GM19239 (cell line): ENCODE results near the gene ERVMER34-1.

ENCODE experiments used
- DNase-seq: peaks from one replicate; pipeline ENCODE4 v3.0.0; 2011; ENCODE audit warnings: low spot score; ENCODE audit not compliant: insufficient read length
- FAIRE-seq: peaks from 2 replicates; lab custom pipeline; 2011; peaks lifted over from hg19 to GRCh38; lab: Jason Lieb, UNC

ERVMER34-1 gene

DNA sequence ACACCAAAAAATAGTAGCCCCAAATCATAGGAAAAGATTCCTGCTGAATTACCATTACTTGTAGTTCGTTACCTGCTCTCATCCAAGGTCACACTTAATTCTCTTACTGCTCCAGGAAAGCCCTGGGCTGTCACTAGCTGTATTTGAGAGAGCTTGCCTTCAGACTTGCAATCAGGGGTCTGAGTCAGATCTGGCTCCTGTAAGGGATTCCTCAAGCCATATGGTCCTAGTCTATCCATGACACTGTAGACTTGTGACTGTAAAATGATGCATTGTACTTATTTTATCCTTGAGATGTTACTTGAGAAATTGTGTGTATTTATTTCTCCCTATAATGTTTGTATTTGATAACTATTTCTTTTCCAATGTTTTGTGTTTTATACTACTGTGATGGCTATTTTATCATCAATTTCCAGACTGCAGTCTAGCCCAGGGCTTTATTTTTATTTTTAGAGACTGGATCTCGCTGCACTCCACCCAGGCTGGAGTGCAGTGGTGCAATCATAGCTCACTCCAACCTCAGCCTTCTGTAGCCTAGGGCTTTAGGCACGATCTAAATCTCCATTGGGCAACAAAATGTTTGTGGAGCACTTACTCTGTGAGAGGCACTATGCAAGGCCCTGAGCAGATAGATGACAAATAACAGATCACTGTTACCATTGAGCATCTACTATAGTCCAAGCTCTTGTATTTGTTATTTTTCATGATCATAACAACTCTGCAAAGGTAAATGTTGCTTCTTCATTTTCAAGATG, 24.2 kb downstream of the ERVMER34-1 start:
- FAIRE-seq = no peak
- DNase-seq = no peak

DNA sequence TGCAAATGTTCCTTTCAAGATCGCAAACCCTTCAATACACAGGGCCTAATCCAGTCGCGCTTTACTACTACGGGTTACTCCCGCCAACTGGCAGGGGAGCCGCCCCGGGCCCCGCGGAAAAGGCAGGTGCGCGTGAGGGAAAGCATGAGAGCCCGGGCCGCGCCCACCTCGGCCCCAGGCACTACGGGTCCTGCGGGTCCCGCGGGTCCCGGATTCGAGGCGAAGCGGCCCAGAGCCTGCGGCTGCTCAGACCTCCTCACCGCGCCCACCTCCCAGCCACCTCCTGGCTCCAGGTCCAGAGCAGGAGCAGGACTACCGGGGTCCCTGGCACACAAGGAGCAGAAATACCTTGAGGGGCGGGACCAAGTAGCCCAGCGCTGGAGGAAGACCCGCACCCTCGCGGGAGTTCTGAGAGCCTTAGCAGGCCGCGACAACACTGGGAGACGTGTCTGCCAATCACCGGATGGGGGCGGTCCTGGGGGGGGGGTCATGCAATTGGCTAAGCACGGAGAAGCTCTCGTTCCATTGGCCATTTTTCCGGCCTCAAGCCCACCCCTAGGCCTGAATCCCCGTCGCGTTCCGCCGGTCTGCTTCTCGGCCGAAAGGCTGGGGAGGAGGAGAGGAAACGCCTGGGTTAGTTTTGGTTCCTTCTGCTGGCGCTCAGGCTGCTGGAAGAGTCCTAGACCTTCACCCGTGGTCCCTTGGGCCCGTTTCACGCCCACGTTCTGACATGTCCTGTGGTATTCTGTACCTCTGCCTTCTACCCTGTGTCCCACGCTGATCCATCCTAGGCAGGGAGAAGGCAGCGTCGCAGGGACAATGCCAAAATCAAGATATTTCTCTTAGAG, 29.0 kb downstream of the ERVMER34-1 start:
- FAIRE-seq = peak; percentile 100
- DNase-seq = peak; percentile 70

DNA sequence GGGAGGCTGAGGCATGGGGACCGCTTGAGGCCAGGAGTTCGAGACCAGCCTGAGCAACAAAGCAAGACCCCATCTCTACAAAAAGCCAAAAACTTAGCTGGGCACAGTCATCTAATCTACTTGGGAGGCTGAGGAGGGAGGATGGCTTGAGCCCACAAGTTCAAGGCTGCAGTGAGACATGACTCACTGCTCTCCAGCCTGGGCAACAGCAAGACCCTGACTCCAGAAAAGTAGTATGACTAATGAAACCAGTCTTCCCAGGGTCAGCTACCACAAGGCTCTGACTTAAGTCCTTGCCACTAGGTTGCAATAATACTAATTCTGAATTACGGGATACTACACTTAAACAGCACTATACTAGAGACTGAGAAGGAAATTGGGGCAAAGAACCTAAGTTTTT, 33.1 kb downstream of the ERVMER34-1 start:
- no peak for FAIRE-seq

DNA sequence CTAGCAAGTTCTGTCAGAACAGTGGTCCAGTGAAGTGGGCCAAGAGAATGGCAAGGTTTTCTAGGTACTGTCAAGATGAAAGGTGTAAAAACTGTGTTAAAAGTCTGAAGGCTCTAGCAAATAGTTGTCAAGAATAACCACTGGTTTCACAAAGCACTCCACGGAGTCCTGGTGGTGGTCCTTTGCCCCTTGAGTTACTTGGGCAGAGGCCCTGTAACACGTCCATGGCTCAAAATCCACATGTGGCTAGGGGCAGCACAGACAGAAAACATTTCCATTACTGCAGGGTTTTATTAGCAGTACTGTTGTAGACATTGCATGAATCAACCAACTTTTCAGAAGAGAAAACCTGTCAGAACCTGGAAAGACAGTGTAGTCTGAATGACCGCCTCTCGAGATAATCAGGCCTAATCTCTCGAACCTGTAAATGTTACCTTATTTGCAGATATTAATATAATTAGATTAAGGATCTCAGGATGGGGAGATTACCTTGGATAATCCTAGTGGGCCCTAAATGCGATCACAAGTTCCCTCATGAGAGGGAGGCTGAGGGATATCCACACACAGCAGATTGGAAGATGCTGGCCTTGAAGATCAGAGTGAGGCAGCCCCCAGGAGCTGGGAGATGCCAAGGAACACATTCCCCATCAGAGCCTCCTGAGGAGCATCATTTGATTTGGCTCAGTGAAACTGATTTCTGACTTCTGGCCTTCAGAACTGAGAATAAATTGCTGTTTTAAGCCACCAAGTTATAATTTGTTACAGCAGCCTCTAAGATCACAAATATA, 34.7 kb downstream of the ERVMER34-1 start:
- no peak for DNase-seq
- FAIRE-seq = no peak

More for the DNA sequence above, 33.1 kb downstream of the ERVMER34-1 start:
- no peak for DNase-seq

DNA sequence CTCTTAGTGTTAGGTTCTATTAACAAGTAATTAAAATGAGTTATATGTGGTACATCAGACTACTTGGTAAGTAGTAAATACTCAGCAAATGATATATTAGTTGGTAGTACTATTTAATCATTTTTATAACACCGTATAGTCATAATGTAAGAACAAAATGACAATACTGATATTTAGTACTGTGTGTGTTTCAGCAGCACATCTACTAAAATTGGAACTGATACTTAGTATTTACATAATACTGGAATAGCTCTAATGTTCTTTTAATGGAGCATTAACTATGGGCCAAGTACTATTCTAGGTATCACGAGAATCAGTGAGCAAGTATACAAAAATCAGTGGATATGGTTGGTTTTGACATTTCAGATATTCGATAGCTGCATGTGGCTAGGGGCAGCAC, 35.3 kb downstream of the ERVMER34-1 start:
- FAIRE-seq (peak; percentile 58), DNase-seq (no peak)

DNA sequence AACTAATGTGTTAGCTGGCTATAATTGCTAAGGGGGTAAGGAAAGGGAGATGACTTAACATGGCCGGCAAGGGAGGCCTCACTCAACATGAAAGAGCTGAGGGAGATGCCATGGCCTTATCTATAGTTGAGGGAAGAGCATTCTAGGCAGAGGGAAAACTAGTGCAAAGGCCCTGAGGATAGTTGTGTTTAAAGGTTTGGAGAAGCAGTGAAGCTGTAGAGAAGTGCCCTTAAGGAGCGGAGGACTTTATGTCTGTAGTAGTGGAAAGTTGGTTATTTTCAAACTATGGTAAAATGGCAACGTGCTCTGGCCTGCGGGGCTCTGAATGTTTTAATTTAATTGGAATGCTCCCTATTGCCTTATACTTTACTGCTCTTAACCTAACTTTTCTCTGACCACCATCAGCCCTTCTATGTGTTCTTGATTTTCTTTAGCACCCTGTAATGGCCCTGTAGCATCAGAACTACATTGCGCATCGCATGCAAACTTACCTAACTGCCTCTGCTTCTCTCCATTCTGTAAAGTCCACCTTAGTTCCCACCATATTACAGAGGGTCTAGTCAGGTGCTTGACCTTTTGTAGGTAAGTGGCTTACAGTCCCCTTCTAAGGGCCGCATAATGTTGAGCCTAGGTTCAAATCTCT, 35.8 kb downstream of the ERVMER34-1 start:
- DNase-seq (no peak), FAIRE-seq (peak; percentile 80)

DNA sequence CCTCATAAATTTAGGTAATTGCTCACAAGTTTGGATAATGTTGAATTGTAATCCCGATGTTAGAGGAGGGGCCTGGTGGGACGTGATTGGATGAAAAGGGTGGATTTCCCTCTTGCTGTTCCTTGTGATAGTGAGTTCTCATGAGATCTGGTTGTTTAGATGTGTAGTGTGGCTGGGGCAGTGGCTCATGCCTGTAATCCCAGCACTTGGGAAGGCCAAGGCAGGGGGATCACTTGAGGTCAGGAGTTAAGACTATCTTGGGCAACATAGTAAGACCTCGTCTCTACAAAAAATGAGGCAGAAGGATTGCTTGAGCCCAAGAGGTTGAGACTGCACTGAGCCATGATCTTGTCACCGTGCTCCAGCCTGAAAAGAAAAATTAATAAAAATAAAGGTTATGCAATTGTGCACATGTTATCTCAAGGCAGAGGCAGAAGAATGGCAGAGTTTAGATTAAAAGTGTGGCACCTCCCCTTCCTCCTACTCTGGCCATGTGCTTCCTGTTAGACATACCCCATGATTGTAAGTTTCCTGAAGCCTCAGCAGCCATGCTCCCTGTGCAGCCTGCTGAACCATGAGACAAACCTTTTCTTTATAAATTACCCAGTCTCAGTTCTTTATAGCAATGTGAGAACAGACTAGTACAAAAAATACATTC, 36.5 kb downstream of the ERVMER34-1 start:
- DNase-seq (no peak), FAIRE-seq (no peak)

DNA sequence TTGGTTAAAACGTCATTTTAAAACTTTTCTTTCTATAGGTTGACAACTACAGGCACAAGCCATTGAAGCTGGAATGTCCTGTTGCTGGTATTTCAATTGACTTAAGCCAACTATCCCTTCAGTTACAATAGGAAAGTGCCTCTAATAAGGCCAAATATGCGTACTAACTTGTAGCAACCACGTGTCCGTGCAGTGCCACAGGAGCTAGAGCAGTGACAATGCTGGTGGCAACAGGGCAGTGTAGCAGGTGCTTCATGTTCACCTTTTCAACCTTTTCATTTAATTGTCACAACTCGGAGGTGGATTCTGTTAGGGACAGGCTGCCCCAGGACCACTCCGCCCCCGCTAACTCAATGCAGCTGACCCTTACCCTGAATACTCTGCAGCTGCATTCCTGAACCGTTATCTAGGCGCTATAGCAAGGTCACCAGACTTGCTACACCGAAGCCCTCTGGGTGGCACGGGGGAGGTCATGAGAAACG, 37.7 kb downstream of the ERVMER34-1 start:
- FAIRE-seq = peak; percentile 11
- DNase-seq = no peak

DNA sequence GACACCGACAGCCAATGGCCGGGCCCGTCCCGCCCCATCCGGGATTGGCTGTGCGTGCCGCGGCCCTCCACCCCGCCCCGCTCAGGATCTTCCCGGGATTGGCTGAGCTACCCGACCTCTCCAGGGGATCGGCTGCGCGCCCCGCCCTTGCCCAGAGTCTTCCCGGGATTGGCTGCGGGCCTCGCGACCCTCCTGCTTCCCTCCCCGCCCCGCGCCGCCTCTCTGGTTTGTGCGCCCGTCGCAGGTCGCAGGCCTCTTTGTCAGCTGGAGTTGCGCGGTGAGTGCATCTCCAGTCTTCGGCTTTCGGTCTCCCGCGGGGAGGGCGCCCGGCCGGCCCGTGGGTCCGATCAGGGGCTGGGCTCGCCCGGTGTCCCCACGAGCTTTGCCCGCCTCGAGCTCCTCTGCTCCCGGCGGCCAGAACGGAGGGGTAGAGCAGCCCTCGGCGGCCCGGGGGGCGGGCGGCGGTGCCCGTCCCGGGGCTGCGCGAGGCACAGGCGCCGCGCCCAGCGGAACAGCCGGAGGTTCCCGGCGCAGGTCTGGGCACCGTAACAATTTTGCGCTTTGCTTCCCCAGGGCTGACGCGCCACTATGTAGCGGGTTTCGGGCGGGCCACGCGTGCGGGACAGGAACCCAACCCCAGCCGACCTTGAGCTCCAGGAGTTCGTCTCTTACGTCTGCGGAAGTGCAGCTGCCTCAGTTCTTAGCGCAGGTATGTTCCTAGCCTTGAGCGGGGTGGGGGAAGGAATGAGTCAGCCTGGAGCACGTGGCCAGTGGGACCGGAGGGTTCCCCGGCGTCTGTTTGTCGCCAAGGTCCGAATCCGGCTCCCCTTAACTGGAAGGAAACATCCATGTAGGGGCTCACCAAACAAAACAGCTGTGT, 38.7 kb downstream of the ERVMER34-1 start:
- DNase-seq = peak; percentile 80
- FAIRE-seq = peak; percentile 98

DNA sequence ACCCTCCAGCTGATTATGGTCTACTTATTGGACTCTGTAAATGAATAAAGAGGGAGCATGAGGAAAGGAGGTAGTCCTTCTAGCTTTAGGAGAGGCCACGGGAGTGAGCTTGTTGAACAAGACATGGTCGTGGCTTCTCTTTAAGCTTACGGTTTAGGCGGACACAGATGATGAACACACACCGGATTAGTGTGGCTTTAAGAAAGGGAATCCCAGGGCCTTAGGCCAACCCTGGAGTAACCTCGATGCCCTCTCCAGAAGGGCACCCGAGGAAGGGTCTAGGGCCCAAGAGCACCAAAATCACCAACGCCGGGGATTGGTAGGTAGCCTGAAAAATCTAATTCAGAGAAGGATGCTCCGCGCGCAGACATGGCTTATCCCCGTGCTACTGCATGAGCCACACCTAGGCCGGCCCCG, 39.4 kb downstream of the ERVMER34-1 start:
- FAIRE-seq (no peak), DNase-seq (no peak)

DNA sequence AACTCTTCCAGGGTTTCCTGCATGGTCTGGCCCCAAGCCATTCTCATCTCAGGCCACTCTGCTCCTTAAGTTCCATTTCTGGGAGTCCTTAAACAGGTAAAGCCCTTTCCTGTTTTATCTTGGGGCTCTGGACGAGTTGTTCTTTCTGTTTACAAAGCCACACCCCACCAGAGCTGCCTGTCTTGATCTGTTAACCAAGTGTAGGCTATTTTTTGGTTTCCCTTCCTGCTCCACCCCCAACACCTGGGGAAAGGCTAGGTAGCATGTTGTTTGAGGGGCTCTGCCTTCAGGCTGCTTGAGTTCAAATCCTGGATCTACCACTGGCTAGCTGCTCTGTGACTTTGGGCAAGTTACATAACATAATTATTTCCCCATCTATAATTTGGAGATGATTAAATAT, 40.0 kb downstream of the ERVMER34-1 start:
- DNase-seq (no peak), FAIRE-seq (peak; percentile 80)

DNA sequence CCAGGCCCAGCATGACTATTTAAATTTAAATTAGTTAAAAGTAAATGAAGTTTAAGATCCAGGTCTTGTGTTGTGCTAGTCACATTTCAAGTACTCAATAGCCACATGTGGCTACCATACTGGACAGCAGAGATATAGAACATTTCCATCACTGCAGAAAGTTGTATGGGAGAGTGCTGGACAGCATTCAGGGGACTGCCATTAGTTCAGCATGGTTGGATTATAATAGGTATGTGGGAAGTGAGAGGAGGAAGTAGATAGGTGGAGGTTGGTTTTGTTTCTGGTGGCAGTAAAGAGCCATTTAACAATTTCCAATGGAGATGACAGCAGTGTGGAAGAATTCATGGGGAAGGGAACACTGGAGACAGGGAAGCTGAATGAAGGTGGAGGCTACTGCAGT, 42.1 kb downstream of the ERVMER34-1 start:
- FAIRE-seq (no peak), DNase-seq (no peak)

DNA sequence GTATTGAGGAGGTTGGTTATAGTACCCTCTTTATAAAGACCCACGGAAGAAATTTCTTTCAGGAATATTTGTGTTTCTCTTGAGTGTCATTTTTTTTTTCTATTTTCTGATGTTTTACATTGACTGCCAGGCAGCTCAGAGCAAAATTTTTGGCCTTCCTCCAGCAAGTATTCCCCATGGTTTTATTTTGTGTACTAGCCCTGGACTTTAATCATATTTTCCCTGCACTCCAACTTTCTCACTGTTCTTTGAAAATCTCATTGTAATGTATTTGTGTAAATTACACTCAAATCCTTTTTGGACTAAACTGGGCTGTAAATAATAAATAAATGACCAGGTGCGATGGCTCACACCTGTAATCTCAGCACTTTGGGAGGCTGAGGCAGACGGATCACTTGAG, 46.6 kb downstream of the ERVMER34-1 start:
- no peak for FAIRE-seq
- no peak for DNase-seq

DNA sequence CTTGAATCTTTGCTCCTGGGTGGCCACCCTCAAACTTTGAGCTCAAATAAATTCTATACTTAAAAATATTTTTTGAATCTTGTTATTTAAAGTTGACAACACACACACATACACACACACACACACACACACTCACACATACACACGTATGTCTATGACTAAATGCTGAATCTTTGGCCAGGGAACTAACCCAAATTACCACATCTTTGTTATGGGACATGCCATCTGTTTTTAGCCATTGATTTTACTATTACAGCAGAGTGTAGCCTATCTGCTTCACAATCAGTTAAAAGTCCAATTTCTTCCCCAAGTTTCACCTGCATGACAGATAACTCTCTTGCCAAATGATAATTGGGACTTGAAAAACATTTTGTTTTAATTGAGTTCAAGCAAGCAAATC, 47.1 kb downstream of the ERVMER34-1 start:
- FAIRE-seq (no peak), DNase-seq (no peak)

DNA sequence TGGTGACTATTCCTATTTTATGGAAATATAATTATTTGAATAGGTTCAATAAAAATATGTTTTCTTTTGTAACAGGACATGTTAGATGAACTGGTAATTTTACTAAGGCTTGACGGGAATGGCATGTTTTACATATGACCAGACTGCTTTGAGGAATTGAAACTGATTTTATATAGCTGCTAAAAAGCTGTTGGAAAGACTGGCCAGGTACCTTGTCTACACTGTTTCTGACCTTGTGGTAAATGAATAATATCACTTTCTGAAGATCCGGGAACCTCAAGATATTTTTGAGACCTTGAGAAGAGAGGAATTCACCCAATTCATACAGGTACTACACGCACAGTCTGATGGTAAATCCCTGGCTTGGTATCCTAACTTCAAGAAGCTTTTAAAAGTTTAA, 50.0 kb downstream of the ERVMER34-1 start:
- FAIRE-seq (peak; percentile 72), DNase-seq (no peak)

DNA sequence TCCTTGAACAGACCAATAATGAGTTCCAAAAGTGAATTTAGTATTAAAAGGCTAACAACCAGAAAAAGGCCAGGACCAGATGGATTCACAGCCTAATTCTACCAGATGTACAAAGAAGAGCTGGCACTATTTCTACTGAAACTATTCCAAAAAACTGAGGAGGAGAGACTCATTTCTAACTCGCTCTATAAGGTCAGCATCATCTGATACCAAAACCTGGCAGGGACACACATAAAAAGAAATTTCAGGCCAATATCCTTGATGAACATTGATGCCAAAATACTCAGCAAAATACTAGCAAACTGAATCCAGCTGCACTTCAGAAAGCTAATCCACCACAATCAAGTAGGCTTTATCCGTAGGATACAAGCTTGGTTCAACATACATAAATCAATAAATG, 56.3 kb downstream of the ERVMER34-1 start:
- peak; percentile 18 for FAIRE-seq
- no peak for DNase-seq

DNA sequence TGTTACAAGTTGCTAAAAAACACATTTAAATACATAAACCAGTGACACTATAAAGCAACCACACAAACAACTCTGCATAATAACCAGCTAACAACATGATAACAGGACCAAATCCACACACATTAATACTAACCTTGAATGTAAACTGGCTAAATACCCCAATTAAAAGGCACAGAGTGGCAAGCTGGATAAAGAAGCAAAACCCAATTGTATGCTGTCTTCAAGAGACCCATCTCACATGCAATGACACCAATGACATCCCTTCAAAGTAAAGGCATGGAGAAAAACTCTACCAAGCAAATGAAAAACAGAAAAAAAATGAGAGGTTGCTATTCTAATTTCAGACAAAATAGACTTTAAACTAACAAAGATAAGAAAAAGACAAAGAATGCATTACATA, 57.7 kb downstream of the ERVMER34-1 start:
- FAIRE-seq (no peak), DNase-seq (no peak)
